CD4-positive, alpha-beta T cell treated with Interleukin-10 for 1 hour (primary cell): ENCODE data around the gene DSE.
A peak's percentile ranks its signal among the peaks of the same experiment; 100 is the strongest.

Source experiments
- DNase-seq: peaks from one replicate; pipeline ENCODE4 v3.0.0-alpha.2; 2020

The DSE gene

GRCh38 chr6:116450185-116450710 lies 79.5 kb downstream of the DSE start:
- DNase-seq, result no peak

- DNase-seq, result no peak
Measured at GRCh38 chr6:116450769-116451740, 80.3 kb downstream of the DSE start.

- no peak for DNase-seq
Measured at GRCh38 chr6:116451916-116452315, 81.2 kb downstream of the DSE start.

GRCh38 chr6:116452531-116452930 lies 81.8 kb downstream of the DSE start:
- DNase-seq, result no peak

- DNase-seq, result no peak
Measured at GRCh38 chr6:116456106-116456505, 85.4 kb downstream of the DSE start.

- no peak for DNase-seq
Measured at GRCh38 chr6:116456927-116457326, 86.2 kb downstream of the DSE start.

GRCh38 chr6:116458264-116458663 lies 87.5 kb downstream of the DSE start:
- DNase-seq, result no peak

- no peak for DNase-seq
Measured at GRCh38 chr6:116459927-116460326, 89.2 kb downstream of the DSE start.

GRCh38 chr6:116461331-116461931 lies 90.7 kb downstream of the DSE start, which contains the start of gene CALHM6:
TSS of gene CALHM6 (plus strand) at chr6:116461375. CDS start at chr6:116461930, 555 bp downstream.
- DNase-seq, result no peak

- peak; percentile 41 for DNase-seq
Measured at GRCh38 chr6:116461932-116462885, 91.5 kb downstream of the DSE start.

GRCh38 chr6:116463301-116463700 lies 92.6 kb downstream of the DSE start:
- no peak for DNase-seq

GRCh38 chr6:116465246-116465645 lies 94.5 kb downstream of the DSE start:
- no peak for DNase-seq

GRCh38 chr6:116467096-116467495 lies 96.3 kb downstream of the DSE start:
- DNase-seq, result no peak

- no peak for DNase-seq
Measured at GRCh38 chr6:116467514-116467913, 96.8 kb downstream of the DSE start.

- no peak for DNase-seq
Measured at GRCh38 chr6:116468293-116468692, 97.5 kb downstream of the DSE start.

- no peak for DNase-seq
Measured at GRCh38 chr6:116471531-116471930, 100.8 kb downstream of the DSE start.

- DNase-seq, result no peak
Measured at GRCh38 chr6:116472706-116473105, 102.0 kb downstream of the DSE start.

GRCh38 chr6:116475141-116475540 lies 104.4 kb downstream of the DSE start:
- no peak for DNase-seq

GRCh38 chr6:116476002-116476678 lies 105.4 kb downstream of the DSE start:
- DNase-seq, result no peak

- no peak for DNase-seq
Measured at GRCh38 chr6:116482780-116483179, 112.0 kb downstream of the DSE start.

GRCh38 chr6:116483616-116484015 lies 112.9 kb downstream of the DSE start:
- no peak for DNase-seq

- no peak for DNase-seq
Measured at GRCh38 chr6:116485559-116486184, 114.9 kb downstream of the DSE start.
